ENCODE results near the gene SUGCT. TPM values are rescaled to one million over a fixed set of nuclear protein-coding genes. Genes with fewer than 3 reads are reported as not detected.

SUGCT gene
- total RNA-seq, 1 experiment from 2014 or later, result 4.6 TPM

- Mint-ChIP-seq H3K4me3 (no peak overlapping the region), H3K9me3 (no peaks in the 10 kb centered on the region), H3K27me3 (ENCODE audit: low read depth) (no peaks in the 10 kb centered on the region), H3K36me3 (no peaks in the 10 kb centered on the region), H3K4me1 (peaks cover 6% of the 10 kb centered on the region), H3K27ac (no peak overlapping the region)
- no peak for DNase-seq (ENCODE audit: low spot score)
- ChIA-PET CTCF (no interaction called here), POLR2A (no interaction called here)
- ATAC-seq, result no peak
- TF ChIP-seq MXD4 (CRISPR knock-in tag; IDR thresholded peaks at IDR 0.05; ENCODE audit: borderline replicate concordance) (no peak), NFYB (CRISPR knock-in tag; conservative IDR thresholded peaks at IDR 0.05; ENCODE audit: low read depth) (no peak), ZNF263 (CRISPR knock-in tag; IDR thresholded peaks at IDR 0.05; ENCODE audit: low read depth) (no peak), GABPB1 (CRISPR knock-in tag; IDR thresholded peaks at IDR 0.05) (no peak), ATF6 (CRISPR knock-in tag; IDR thresholded peaks at IDR 0.05) (no peak), SMAD3 (CRISPR knock-in tag; IDR thresholded peaks at IDR 0.05; ENCODE audit: borderline replicate concordance) (no peak), GRHL2 (CRISPR knock-in tag; IDR thresholded peaks at IDR 0.05; ENCODE audit: insufficient replicate concordance, severe bottlenecking) (no peak), STAT6 (CRISPR knock-in tag; conservative IDR thresholded peaks at IDR 0.05; ENCODE audit: low read depth) (no peak), ZMAT4 (CRISPR knock-in tag; IDR thresholded peaks at IDR 0.05) (no peak), PREB (CRISPR knock-in tag; IDR thresholded peaks at IDR 0.05; ENCODE audit: borderline replicate concordance) (no peak), ZNF121 (CRISPR knock-in tag; IDR thresholded peaks at IDR 0.05) (no peak), ZNF317 (CRISPR knock-in tag; IDR thresholded peaks at IDR 0.05; ENCODE audit: borderline replicate concordance, low read depth) (no peak), ETV6 (CRISPR knock-in tag; IDR thresholded peaks at IDR 0.05) (no peak), NFATC4 (CRISPR knock-in tag; IDR thresholded peaks at IDR 0.05) (no peak), ZNF671 (CRISPR knock-in tag; IDR thresholded peaks at IDR 0.05) (no peak), ESRRA (CRISPR knock-in tag; IDR thresholded peaks at IDR 0.05; ENCODE audit: borderline replicate concordance) (no peak)
These were observed 638.9 kb downstream of the SUGCT start for GRCh38 chr7:40773656-40774055.

GRCh38 chr7:40775877-40776276, 641.1 kb downstream of the SUGCT start:
- H3K9me3 Mint-ChIP-seq, result no peaks in the 10 kb centered on the region
- ChIA-PET POLR2A (no interaction called here), CTCF (no interaction called here)
- peaks cover 6% of the 10 kb centered on the region for H3K4me1 Mint-ChIP-seq
- DNase-seq (ENCODE audit: low spot score) (no peak), ATAC-seq (no peak)
- no peaks in the 10 kb centered on the region for H3K27me3 Mint-ChIP-seq (ENCODE audit: low read depth)
- H3K27ac Mint-ChIP-seq, result no peak overlapping the region
- no peaks in the 10 kb centered on the region for H3K36me3 Mint-ChIP-seq
- H3K4me3 Mint-ChIP-seq, result no peak overlapping the region
- no peak for TF ChIP-seq E2F5 (CRISPR knock-in tag; IDR thresholded peaks at IDR 0.05)
- no peak for TF ChIP-seq TCF7 (CRISPR knock-in tag; IDR thresholded peaks at IDR 0.05; ENCODE audit: low read depth)
- TF ChIP-seq STAT6 (CRISPR knock-in tag; conservative IDR thresholded peaks at IDR 0.05; ENCODE audit: low read depth), result no peak
- TF ChIP-seq SMAD3 (CRISPR knock-in tag; IDR thresholded peaks at IDR 0.05; ENCODE audit: borderline replicate concordance), result no peak
- no peak for TF ChIP-seq MAX (CRISPR knock-in tag; IDR thresholded peaks at IDR 0.05)
- no peak for TF ChIP-seq MXD4 (CRISPR knock-in tag; IDR thresholded peaks at IDR 0.05; ENCODE audit: borderline replicate concordance)
- TF ChIP-seq ATF2 (CRISPR knock-in tag; IDR thresholded peaks at IDR 0.05; ENCODE audit: borderline replicate concordance, low read depth), result no peak
- no peak for TF ChIP-seq NR3C1 (CRISPR knock-in tag; conservative IDR thresholded peaks at IDR 0.05; ENCODE audit: low read depth)
